ENCODE results near the gene OR51B4.

Gene OR51B4

GRCh38 chr11:5288108-5288905 is 13.4 kb downstream of the OR51B4 start:
- DNase-seq (ENCODE audit: low spot score in 2 of 2) (no peak), ATAC-seq (ENCODE audit: low read depth) (no peak)
- Mint-ChIP-seq H3K36me3 (no peaks in the 10 kb centered on the region), H3K27me3 (peaks cover 5% of the 10 kb centered on the region), H3K27ac (no peak overlapping the region), H3K4me1 (no peaks in the 10 kb centered on the region), H3K4me3 (no peak overlapping the region), H3K9me3 (no peaks in the 10 kb centered on the region)

DNA sequence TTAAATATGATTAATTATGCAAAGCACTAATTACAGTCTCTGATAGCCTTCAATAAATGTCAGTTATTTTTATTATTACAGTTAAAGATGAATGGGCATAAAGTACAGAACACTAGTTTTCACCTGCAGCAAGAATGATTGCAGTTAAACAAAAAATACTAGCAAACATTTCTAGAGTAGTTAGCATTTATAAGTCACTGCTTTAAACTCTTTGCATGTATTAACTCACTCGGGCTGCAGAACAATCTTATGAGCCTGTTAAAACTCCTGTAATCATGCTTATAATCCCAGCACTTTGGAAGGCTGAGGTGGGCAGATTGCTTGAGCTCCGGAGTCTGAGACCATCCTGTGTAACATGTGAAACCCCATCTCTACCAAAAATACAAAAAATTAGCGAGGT is 14.8 kb downstream of the OR51B4 start:
- no peaks in the 10 kb centered on the region for H3K4me1 Mint-ChIP-seq
- no peak overlapping the region for H3K27ac Mint-ChIP-seq
- H3K4me3 Mint-ChIP-seq, result no peak overlapping the region
- ATAC-seq (ENCODE audit: low read depth) (no peak), DNase-seq (ENCODE audit: low spot score in 2 of 2) (no peak)
- H3K9me3 Mint-ChIP-seq, result no peaks in the 10 kb centered on the region
- H3K27me3 Mint-ChIP-seq, result peaks cover 5% of the 10 kb centered on the region
- H3K36me3 Mint-ChIP-seq, result no peaks in the 10 kb centered on the region

DNA sequence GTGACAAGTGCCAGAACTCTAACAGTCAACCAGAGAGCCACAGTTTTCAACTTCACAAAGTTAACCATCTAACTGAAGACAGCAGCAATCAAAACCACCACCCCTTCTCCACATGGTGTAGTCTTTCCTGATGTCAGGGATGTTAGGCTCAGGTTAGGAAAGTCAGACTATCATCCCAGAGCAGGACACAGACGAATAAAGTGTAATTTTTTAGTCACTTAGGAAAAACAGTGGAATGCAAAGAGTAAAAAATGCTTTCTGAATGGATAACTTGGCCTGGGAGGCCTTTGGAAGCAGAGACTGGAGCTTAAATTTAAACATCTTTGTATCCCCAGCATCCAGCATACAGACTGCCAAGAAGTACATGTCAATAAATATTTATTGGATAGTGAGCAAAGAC is 15.4 kb downstream of the OR51B4 start:
- Mint-ChIP-seq H3K36me3 (no peaks in the 10 kb centered on the region), H3K4me1 (no peaks in the 10 kb centered on the region), H3K27me3 (peaks cover 5% of the 10 kb centered on the region), H3K9me3 (no peaks in the 10 kb centered on the region), H3K27ac (no peak overlapping the region), H3K4me3 (no peak overlapping the region)
- no peak for ATAC-seq (ENCODE audit: low read depth)
- DNase-seq (ENCODE audit: low spot score in 2 of 2), result no peak

DNA sequence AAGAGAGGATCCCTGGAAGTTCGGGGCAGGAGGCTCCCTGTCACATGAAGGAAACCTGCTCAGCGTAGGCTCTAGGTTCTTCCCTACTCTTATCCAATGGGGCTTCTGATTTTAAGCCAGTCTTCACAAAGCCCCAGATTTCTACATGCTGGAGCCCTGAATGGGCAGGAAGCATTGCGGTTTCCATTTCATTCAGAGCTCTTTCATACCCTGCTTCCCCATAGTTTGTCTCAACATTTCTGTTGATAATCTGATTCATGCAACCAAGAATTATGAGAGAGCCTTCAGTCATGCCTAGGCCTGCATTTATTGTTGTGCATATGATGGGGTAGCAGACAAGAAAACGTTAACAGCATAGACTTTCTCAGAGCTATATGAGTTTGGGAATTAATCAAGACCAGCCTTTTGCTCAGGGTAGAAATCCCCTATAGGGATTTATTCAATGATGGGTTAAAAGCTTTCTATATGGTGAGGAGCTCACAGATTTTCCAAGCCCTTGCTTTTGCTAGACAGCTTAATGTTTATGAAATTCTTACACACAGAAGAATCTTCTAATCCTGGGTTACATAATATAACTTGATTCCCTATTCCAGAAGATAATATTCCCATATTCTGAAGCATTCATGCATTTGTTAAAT is 15.9 kb downstream of the OR51B4 start:
- DNase-seq (ENCODE audit: low spot score in 2 of 2) (no peak), ATAC-seq (ENCODE audit: low read depth) (no peak)
- Mint-ChIP-seq H3K4me1 (no peaks in the 10 kb centered on the region), H3K36me3 (no peaks in the 10 kb centered on the region), H3K4me3 (no peak overlapping the region), H3K27me3 (peaks cover 5% of the 10 kb centered on the region), H3K9me3 (no peaks in the 10 kb centered on the region), H3K27ac (no peak overlapping the region)

DNA sequence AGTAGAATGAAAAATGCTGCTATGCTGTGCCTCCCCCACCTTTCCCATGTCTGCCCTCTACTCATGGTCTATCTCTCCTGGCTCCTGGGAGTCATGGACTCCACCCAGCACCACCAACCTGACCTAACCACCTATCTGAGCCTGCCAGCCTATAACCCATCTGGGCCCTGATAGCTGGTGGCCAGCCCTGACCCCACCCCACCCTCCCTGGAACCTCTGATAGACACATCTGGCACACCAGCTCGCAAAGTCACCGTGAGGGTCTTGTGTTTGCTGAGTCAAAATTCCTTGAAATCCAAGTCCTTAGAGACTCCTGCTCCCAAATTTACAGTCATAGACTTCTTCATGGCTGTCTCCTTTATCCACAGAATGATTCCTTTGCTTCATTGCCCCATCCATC is 17.1 kb downstream of the OR51B4 start:
- ATAC-seq (ENCODE audit: low read depth) (no peak), DNase-seq (ENCODE audit: low spot score in 2 of 2) (no peak)
- H3K36me3 Mint-ChIP-seq, result no peaks in the 10 kb centered on the region
- H3K4me3 Mint-ChIP-seq, result no peak overlapping the region
- H3K27me3 Mint-ChIP-seq, result peaks cover 5% of the 10 kb centered on the region
- H3K9me3 Mint-ChIP-seq, result no peaks in the 10 kb centered on the region
- H3K4me1 Mint-ChIP-seq, result no peaks in the 10 kb centered on the region
- no peak overlapping the region for H3K27ac Mint-ChIP-seq

DNA sequence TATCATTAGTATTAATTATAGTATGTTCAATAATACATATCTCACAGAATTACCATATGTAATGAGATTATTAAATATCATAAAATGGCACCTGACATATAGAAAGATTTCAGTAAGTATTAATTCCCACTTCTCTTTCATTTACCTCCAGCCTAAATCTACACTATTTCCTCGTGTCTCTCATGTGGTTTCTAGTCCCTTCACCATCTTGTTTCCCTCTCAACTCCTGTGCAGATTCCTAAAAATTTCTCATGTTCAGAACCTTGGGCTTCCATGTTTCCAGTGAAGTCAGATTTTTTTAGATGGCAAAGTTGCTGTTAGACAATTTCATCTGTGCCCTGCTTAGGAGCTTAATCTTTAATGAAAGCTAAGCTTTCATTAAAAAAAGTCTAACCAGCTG is 17.9 kb downstream of the OR51B4 start:
- no peak for DNase-seq (ENCODE audit: low spot score in 2 of 2)
- Mint-ChIP-seq H3K36me3 (no peaks in the 10 kb centered on the region), H3K4me3 (no peak overlapping the region), H3K9me3 (no peaks in the 10 kb centered on the region), H3K4me1 (no peaks in the 10 kb centered on the region), H3K27ac (no peak overlapping the region), H3K27me3 (peaks cover 5% of the 10 kb centered on the region)
- no peak for ATAC-seq (ENCODE audit: low read depth)

GRCh38 chr11:5283086-5283485 is 18.7 kb downstream of the OR51B4 start:
- no peaks in the 10 kb centered on the region for H3K9me3 Mint-ChIP-seq
- H3K27ac Mint-ChIP-seq, result no peak overlapping the region
- DNase-seq (ENCODE audit: low spot score in 2 of 2) (no peak), ATAC-seq (ENCODE audit: low read depth) (no peak)
- H3K36me3 Mint-ChIP-seq, result no peaks in the 10 kb centered on the region
- H3K4me1 Mint-ChIP-seq, result no peaks in the 10 kb centered on the region
- no peak overlapping the region for H3K4me3 Mint-ChIP-seq
- H3K27me3 Mint-ChIP-seq, result peaks cover 5% of the 10 kb centered on the region

GRCh38 chr11:5282628-5283027 is 19.1 kb downstream of the OR51B4 start:
- no peaks in the 10 kb centered on the region for H3K9me3 Mint-ChIP-seq
- H3K27me3 Mint-ChIP-seq, result peaks cover 7% of the 10 kb centered on the region
- DNase-seq (ENCODE audit: low spot score in 2 of 2), result no peak
- H3K36me3 Mint-ChIP-seq, result no peaks in the 10 kb centered on the region
- H3K4me1 Mint-ChIP-seq, result no peaks in the 10 kb centered on the region
- H3K27ac Mint-ChIP-seq, result no peak overlapping the region
- ATAC-seq (ENCODE audit: low read depth), result no peak
- H3K4me3 Mint-ChIP-seq, result no peak overlapping the region

DNA sequence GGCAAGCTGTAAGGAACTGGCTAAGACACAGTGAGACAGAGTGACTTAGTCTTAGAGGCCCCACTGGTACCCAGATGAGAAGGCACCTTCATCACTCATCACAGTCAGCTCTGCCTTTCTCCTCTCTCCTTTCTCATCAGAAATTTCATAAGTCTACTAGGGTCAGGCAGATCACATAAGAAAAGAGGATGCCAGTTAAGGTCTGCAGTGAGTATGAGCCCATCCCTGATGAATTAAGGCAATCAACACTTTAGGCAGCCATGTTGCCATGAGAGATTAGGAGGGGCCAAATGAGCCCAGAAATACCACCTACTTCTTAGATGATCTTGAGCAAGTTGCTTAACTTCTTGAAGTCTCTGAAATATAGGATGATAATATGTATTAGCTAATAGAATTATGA is 20.1 kb downstream of the OR51B4 start:
- Mint-ChIP-seq H3K27ac (no peak overlapping the region), H3K4me3 (no peak overlapping the region), H3K9me3 (no peaks in the 10 kb centered on the region), H3K36me3 (no peaks in the 10 kb centered on the region), H3K4me1 (no peaks in the 10 kb centered on the region), H3K27me3 (peaks cover 7% of the 10 kb centered on the region)
- ATAC-seq (ENCODE audit: low read depth), result no peak
- DNase-seq (ENCODE audit: low spot score in 2 of 2), result no peak

- H3K9me3 Mint-ChIP-seq, result no peaks in the 10 kb centered on the region
- H3K4me1 Mint-ChIP-seq, result no peaks in the 10 kb centered on the region
- ATAC-seq (ENCODE audit: low read depth) (no peak), DNase-seq (ENCODE audit: low spot score in 2 of 2) (no peak)
- H3K27me3 Mint-ChIP-seq, result peaks cover 7% of the 10 kb centered on the region
- H3K4me3 Mint-ChIP-seq, result no peak overlapping the region
- no peak overlapping the region for H3K27ac Mint-ChIP-seq
- no peaks in the 10 kb centered on the region for H3K36me3 Mint-ChIP-seq
Observed at GRCh38 chr11:5280582-5281102, 21.1 kb downstream of the OR51B4 start.

DNA sequence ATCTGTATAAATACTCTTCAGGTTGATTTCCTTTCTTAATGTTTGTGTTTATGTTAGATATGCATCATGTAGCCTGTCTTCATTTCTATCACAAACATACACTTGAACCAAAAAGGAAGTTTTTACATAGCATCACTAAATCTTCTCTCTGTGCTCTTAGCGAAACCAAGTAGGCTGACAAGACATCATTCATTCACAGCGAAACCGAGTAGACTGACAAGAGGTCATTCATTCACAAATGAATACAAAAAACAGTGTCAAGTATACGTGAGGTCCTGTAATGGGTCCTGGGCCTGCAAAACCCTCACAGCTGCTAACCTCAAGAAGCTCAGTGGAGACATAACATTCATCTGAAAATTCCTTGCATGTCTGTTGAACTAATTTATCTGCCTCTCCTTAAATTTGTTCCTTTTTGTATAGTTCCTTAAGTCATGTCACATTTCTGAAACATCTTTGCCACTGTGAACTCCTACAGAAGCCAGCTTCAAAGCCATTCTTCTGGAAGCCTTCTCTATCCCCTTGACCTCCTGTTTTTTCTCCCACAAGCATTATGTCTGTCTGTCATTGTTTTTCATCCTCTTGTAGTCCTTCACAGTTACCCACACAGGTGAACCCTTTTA is 22.2 kb downstream of the OR51B4 start:
- no peaks in the 10 kb centered on the region for H3K36me3 Mint-ChIP-seq
- DNase-seq (ENCODE audit: low spot score in 2 of 2) (no peak), ATAC-seq (ENCODE audit: low read depth) (no peak)
- no peaks in the 10 kb centered on the region for H3K4me1 Mint-ChIP-seq
- H3K9me3 Mint-ChIP-seq, result no peaks in the 10 kb centered on the region
- H3K27ac Mint-ChIP-seq, result no peak overlapping the region
- H3K4me3 Mint-ChIP-seq, result no peak overlapping the region
- peaks cover 3% of the 10 kb centered on the region for H3K27me3 Mint-ChIP-seq

DNA sequence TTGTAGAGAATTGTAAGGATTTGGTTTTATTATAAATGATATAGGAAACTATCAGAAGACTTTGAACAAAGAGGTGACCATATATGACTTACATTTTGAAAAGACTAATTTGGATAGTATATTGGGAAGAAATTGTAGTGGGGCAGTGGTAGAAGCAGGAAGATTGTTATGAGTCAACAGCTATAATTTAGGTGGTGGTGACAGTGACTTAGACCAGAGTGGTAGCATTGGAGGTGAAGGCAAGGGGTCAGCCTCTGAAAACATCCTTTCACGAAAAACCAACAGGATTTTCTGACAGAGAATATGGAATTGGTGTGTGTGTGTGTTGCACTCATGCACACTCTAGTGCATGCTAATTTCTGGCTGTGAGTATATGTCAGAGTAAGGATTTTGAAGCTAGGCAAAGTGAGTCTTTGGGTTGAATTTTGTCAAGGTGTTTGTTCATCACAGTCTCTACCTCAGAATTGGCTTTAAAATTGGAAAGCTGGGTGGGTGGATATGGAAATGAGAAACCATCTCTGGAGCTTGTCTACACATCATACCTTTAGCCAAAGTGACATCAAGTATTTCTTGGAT is 23.9 kb downstream of the OR51B4 start:
- Mint-ChIP-seq H3K27me3 (peaks cover 6% of the 10 kb centered on the region), H3K4me1 (no peaks in the 10 kb centered on the region), H3K36me3 (no peaks in the 10 kb centered on the region), H3K4me3 (no peak overlapping the region), H3K9me3 (no peaks in the 10 kb centered on the region), H3K27ac (no peak overlapping the region)
- no peak for DNase-seq (ENCODE audit: low spot score in 2 of 2)
- ATAC-seq (ENCODE audit: low read depth), result no peak

GRCh38 chr11:5276697-5277096 is 25.0 kb downstream of the OR51B4 start:
- Mint-ChIP-seq H3K36me3 (no peaks in the 10 kb centered on the region), H3K4me1 (no peaks in the 10 kb centered on the region), H3K27ac (no peak overlapping the region), H3K9me3 (no peaks in the 10 kb centered on the region), H3K4me3 (no peak overlapping the region), H3K27me3 (peaks cover 6% of the 10 kb centered on the region)
- ATAC-seq (ENCODE audit: low read depth) (no peak), DNase-seq (ENCODE audit: low spot score in 2 of 2) (no peak)

DNA sequence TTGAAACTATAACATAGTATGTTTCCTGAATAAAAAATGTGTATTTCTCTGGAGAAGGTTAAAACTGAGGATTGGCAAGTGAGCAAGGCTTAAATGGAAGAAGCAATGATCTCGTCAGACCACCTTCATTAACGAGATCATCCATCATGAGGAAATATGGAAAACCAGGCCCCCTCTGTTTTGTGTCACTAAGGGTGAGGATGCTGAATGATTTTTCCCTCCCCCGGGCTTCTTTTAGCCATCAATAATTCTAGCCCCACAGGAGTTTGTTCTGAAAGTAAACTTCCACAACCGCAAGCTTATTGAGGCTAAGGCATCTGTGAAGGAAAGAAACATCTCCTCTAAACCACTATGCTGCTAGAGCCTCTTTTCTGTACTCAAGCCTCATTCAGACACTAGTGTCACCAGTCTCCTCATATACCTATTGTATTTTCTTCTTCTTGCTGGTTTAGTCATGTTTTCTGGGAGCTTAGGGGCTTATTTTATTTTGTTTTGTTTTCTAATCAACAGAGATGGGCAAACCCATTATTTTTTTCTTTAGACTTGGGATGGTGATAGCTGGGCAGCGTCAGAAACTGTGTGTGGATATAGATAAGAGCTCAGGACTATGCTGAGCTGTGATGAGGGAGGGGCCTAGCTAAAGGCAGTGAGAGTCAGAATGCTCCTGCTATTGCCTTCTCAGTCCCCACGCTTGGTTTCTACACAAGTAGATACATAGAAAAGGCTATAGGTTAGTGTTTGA is 26.2 kb downstream of the OR51B4 start:
- H3K4me3 Mint-ChIP-seq, result no peak overlapping the region
- H3K36me3 Mint-ChIP-seq, result no peaks in the 10 kb centered on the region
- H3K27me3 Mint-ChIP-seq, result peaks cover 7% of the 10 kb centered on the region
- no peak for DNase-seq (ENCODE audit: low spot score in 2 of 2)
- H3K4me1 Mint-ChIP-seq, result no peaks in the 10 kb centered on the region
- H3K9me3 Mint-ChIP-seq, result no peaks in the 10 kb centered on the region
- no peak overlapping the region for H3K27ac Mint-ChIP-seq
- ATAC-seq (ENCODE audit: low read depth), result no peak
